Kidney tubule cell (primary cell): ENCODE measurements around the gene SLC4A8.
A peak's percentile ranks its signal among the peaks of the same experiment; 100 is the strongest.
"Not testable (repeated sequence)": the region's sequence is repeated elsewhere in the genome, so short reads cannot be mapped to it uniquely, and the experiment has no call there.

Experiments
- DNase-seq: peaks from one replicate; pipeline ENCODE4 v3.0.0-alpha.2; 2018; ENCODE audit warnings: low spot score

The SLC4A8 gene

GRCh38 chr12:51430196-51430895 is 5.7 kb downstream of the SLC4A8 start:
- DNase-seq = no peak

DNA sequence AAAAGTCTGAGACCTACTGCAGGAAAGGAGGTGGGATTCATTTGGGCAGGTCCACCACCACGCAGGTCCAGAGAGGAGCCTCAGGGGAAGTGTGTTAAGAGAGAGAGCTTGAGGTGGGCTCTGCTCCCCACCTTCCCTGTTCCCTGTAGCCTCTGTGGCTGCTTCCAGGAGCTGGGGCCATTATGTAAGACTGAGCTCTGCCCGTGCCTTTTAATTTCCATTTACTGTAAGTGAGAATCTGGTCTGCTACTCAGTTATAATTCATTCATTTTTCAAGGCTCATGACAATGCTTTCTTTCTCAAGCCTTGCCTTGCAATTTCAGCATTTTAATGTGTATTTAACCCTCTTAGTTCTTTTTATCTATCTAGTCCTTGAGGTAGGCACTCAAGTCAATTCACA is 8.3 kb downstream of the SLC4A8 start:
- DNase-seq = no peak

- DNase-seq = peak; percentile 4
These were observed 9.7 kb downstream of the SLC4A8 start for GRCh38 chr12:51434305-51434704.

GRCh38 chr12:51437431-51437830 is 12.8 kb downstream of the SLC4A8 start:
- no peak for DNase-seq

DNA sequence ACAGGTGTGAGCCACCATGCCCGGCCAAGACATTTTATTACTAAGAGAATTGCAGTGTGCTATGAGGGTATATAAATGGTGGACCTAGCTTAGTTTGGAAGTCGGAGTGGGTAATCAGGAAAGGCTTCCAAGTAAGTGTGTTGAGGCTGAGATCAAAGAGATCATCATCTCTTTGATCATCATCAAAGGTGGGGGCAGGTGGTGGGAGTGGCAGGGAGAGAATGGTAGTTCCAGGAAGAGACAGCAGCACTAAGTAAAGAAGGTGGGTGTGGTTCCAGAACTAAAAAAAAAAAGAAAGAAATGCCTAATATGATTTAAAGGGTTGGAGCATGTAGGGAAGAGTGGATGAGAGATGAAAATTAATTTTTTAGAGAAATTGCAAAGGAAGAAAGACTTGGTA is 14.7 kb downstream of the SLC4A8 start:
- DNase-seq = no peak

GRCh38 chr12:51441583-51441982 is 17.0 kb downstream of the SLC4A8 start:
- no peak for DNase-seq

DNA sequence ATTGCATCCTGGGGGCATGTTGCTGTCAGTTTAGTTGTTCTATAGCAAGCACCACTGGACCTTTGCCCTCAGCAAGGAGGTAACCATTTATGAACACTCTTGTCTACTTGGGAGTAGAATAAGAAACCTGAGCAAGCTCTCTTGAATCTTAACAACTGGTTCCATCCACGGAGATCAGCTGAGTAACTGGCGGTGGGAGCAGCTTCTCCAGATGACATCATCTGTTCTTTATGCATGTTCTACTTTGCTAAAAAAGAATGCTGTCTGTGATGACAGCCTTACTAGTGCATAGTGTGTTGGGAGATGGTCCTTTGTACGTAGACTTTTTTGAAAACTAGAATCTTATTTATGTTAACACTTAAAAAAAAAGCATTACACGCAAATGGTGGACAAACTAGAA is 17.7 kb downstream of the SLC4A8 start:
- DNase-seq = no peak

- DNase-seq = no peak
These were observed 18.9 kb downstream of the SLC4A8 start for GRCh38 chr12:51443573-51443972.

DNA sequence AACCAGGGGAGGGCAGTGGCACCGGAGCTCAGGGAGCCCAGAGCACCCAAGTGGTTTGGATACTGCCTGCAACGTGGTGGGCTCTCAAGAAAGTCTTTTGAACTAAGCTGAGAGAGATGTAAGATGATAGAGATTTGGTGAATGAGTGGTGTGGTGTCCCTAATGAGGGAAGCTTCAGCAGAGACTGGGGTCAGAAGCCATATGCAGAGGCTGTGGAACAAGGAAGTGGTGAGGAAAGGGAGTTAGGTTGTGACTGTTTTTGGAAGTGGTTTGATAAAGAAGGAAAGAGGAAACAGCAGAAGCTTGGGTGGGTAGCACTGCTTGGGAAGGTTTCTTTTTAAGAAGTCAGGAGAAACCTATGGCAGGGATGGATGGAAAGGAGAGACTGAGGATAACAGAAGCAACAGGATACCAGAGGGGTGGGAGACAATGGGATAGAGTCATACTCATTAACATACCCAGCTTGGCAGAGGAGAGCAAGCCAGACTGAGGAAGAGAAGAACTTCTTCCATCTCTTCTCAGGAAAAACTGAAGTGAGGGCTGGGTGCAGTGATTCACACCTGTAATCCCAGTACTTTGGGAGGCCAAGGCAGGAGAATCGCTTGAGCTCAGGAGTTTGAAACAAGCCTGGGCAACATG is 24.1 kb downstream of the SLC4A8 start:
- DNase-seq = no peak

DNA sequence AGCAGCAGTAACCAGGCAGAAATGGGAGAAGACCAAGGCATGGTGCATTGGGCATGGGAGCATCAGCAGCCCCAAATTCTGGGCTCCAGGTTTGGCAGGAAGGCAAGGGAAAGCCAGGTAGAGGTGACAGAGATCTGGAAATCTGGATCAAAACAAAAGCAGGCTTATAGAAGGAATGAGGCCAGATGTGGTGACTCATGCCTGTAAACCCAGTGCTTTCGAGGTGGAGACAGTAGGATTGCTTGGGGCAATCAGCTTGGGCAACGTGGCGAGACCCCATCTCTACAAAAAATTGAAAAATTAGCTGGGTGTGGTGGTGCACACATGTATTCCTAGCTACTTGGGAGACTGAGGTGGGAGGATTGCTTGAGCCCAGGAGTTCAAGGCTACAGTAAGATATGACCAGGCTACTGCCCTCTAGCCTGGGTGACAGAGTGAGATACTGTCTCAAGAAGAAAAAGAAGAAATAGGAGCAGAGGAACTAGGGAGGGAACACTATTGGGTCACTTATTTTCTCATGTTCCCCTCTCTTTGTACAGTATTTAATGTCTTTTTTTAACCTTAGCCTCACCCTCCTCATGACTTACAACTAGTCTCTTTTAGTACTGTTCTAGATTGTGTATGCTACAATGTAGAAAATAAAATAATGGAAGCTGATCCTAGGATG is 25.1 kb downstream of the SLC4A8 start:
- no peak for DNase-seq

- DNase-seq = no peak
These were observed 25.7 kb downstream of the SLC4A8 start for GRCh38 chr12:51450333-51450732.

DNA sequence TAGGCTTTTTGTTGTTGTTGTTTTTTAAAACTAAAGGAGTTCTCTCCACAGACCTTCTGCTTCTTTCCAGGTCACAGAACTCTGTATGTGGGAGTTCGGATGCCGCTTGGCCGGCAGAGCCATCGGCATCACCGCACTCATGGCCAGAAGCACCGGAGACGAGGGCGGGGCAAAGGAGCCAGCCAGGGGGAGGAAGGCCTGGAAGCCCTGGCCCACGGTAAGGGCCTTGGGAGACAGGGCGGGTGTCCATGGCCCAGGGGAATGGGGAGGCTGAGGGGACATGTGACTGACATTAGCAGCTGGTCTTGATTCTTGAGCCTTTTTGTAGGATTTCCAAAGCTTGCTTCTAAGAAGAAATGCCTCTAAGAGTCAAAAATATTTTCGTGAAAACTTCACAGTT is 26.2 kb downstream of the SLC4A8 start:
- DNase-seq = no peak

DNA sequence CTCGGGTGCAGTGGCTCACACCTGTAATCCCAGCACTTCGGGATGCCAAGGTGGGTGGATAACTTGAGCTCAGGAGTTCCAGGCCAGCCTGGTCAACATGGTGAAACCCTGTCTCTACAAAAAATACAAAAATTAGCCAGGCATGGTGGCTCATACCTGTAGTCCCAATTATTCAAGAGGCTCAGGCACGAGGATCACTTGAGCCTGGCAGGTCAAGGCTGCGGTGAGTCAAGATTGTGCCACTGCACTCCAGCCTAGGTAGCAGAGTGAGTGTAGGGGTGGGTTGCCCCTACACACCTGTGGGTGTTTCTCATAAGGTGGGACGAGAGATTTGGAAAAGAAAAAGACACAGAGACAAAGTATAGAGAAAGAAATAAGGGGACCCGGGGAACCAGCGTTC is 29.4 kb downstream of the SLC4A8 start:
- DNase-seq = not testable (repeated sequence)

GRCh38 chr12:51455050-51455449 is 30.4 kb downstream of the SLC4A8 start:
- DNase-seq = not testable (repeated sequence)

DNA sequence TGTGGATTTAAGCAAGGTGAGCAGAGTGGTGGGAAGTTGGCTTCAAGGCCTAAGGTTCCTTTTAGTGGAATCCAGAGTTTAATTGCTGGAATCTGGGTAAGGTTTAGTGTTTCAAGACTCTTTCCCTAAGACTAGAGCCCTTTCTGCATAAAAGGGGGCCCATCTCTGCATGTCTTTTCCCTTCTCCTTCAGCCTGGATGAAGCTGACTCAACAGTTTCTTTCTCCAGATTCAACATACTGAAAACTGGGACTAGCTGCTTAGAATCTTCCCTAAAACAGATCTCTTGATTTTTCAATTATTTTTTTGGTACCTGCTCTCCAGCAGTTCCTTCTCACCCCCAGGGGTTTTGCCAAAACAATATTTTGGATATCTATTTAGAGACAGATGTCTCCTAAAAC is 34.0 kb downstream of the SLC4A8 start:
- no peak for DNase-seq

- no peak for DNase-seq
These were observed 35.9 kb downstream of the SLC4A8 start for GRCh38 chr12:51460519-51460918.

- no peak for DNase-seq
These were observed 40.9 kb downstream of the SLC4A8 start for GRCh38 chr12:51465491-51465890.

DNA sequence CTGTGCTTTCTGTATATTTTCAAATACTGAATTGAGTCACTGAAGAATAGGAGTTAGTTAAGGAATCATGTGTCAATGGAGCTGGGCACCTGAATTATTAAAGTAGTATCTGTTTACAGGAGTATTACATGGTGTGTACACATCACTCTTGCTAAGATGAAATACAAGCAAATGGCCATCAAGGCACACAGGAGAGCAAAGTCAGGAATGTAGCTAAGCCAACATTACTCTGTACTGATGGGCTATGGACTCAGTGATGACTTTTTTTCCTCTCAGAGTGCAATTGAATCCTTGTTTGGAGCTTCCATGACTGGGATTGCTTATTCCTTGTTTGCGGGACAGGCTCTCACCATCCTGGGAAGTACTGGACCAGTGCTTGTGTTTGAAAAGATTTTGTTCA is 45.5 kb downstream of the SLC4A8 start:
- no peak for DNase-seq

GRCh38 chr12:51471111-51471864 is 46.7 kb downstream of the SLC4A8 start:
- no peak for DNase-seq

GRCh38 chr12:51472984-51473383 is 48.4 kb downstream of the SLC4A8 start:
- DNase-seq = no peak

DNA sequence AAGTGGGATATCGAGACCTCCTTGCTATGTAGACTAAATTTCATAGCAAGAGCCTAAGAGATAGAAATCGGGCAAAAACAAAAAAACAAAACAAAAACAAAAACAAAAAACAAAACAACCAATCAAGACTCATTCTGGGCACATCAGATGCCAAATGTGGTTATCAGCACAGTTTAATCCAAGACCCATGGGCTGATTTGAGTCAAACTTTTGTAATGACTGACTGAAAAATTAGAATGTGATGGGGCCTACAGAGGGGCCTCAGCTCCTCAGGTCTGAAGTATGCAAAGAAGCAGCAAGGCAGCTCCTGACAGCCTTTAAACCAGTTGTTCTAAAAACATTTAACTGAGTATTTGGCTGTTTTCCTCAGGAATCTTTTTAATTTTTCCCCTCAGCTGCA is 49.3 kb downstream of the SLC4A8 start:
- no peak for DNase-seq

DNA sequence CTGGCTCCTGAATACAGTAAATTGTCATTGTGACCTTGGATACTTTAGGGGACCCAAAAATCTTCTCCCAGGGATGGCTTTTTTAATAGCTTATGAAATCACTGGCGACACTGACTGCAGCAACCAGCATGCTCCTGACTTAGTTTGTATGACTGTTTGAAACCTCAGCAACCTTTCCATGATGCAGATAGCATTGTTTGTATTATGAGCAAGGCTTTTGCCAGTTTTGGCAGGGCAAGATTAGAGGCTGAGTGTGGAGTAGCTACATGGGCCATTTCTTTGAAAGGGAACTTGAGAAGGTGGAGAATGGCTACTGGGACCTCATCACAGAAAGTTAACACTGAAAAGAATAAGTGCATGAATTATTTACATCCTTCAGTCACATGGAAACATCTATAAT is 50.9 kb downstream of the SLC4A8 start:
- no peak for DNase-seq

GRCh38 chr12:51480978-51481377 is 56.3 kb downstream of the SLC4A8 start:
- no peak for DNase-seq
